Right atrium auricular region (tissue), 2 donors: ENCODE results near the gene ATP6V1B1. TPM values are rescaled to one million over a fixed set of nuclear protein-coding genes. Genes with fewer than 3 reads are reported as not detected.

Source experiments
- DNase-seq: peaks from one replicate; pipeline ENCODE4 v3.0.0-alpha.2; 2019; ENCODE audit warnings: low spot score
- H3K27ac ChIP-seq, 2 donors: fragments of 200-600 bp; sonication (generic); 1 replicate in 1 of 2; 2 replicates in 1 of 2; pipeline ENCODE4 v1.5.1; 2016 to 2019
- H3K27me3 ChIP-seq, 2 donors: fragments of 200-600 bp; sonication (generic); one replicate each; pipeline versions ENCODE4 v1.5.1 to v1.6.0; 2017 to 2019
- H3K36me3 ChIP-seq: fragments of 200-600 bp; sonication (generic); one replicate; pipeline ENCODE4 v1.5.1; 2016
- H3K4me1 ChIP-seq, 2 donors: fragments of 200-600 bp; sonication (generic); one replicate each; pipeline versions ENCODE4 v1.5.1 to v1.6.0; 2017 to 2019
- H3K4me3 ChIP-seq, 2 donors: fragments of 200-600 bp; sonication (generic); 1 replicate in 1 of 2; 2 replicates in 1 of 2; pipeline ENCODE4 v1.5.1; 2017 to 2019; ENCODE audit warnings: mild to moderate bottlenecking in 1 of 2, moderate library complexity in 1 of 2
- H3K9me3 ChIP-seq, 2 donors: fragments of 200-600 bp; sonication (generic); one replicate each; pipeline ENCODE4 v1.5.1; 2019
- CTCF ChIP-seq, 2 donors: fragments of 200-600 bp; sonication (generic); IDR thresholded peaks; one replicate each; pipeline ENCODE4 v1.5.1; 2019; ENCODE audit warnings: antibody characterized with exemption in 2 of 2
- total RNA-seq, 2 donors: library from RNA; depleted of rRNA; stranded (reverse); fragments of >200 nt; gene quantifications; one replicate each; pipeline ENCODE4 v1.1.0, GENCODE V29; 2016

The ATP6V1B1 gene
- total RNA-seq, 2 donors from 2014 or later = not detected

GRCh38 chr2:70982971-70983370 lies 47.3 kb downstream of the ATP6V1B1 start:
- Histone ChIP-seq H3K4me1 (peaks cover 0 to 18% of the 10 kb centered on the region in 2 donors), H3K36me3 (peaks cover 14% of the 10 kb centered on the region), H3K9me3 (no peaks in the 10 kb centered on the region), H3K4me3 (no peak overlapping the region), H3K27me3 (no peaks in the 10 kb centered on the region), H3K27ac (no peak overlapping the region)
- no peak for DNase-seq
- no peak for TF ChIP-seq CTCF (IDR thresholded peaks at IDR 0.05)

- Histone ChIP-seq H3K36me3 (peaks cover 21% of the 10 kb centered on the region), H3K4me3 (no peak overlapping the region), H3K9me3 (no peaks in the 10 kb centered on the region), H3K27me3 (no peaks in the 10 kb centered on the region), H3K4me1 (peaks cover 0 to 18% of the 10 kb centered on the region in 2 donors), H3K27ac (no peak overlapping the region)
- no peak for DNase-seq
- no peak for TF ChIP-seq CTCF (IDR thresholded peaks at IDR 0.05)
These were observed 48.0 kb downstream of the ATP6V1B1 start for GRCh38 chr2:70983506-70984227.

GRCh38 chr2:70984228-70984575 lies 48.5 kb downstream of the ATP6V1B1 start:
- no peaks in the 10 kb centered on the region for H3K27me3 ChIP-seq
- no peak overlapping the region for H3K27ac ChIP-seq
- no peaks in the 10 kb centered on the region for H3K9me3 ChIP-seq
- H3K4me1 ChIP-seq = peaks cover 0 to 16% of the 10 kb centered on the region in 2 donors
- TF ChIP-seq CTCF (IDR thresholded peaks at IDR 0.05) = no peak
- DNase-seq = no peak
- H3K4me3 ChIP-seq = no peak overlapping the region
- H3K36me3 ChIP-seq = peaks cover 26% of the 10 kb centered on the region

GRCh38 chr2:70984576-70985282 lies 49.0 kb downstream of the ATP6V1B1 start:
- Histone ChIP-seq H3K4me3 (no peak overlapping the region), H3K36me3 (peaks cover 32% of the 10 kb centered on the region)

GRCh38 chr2:70985283-70985688 lies 49.6 kb downstream of the ATP6V1B1 start:
- Histone ChIP-seq H3K27ac (no peak overlapping the region), H3K36me3 (peaks cover 36% of the 10 kb centered on the region), H3K4me1 (peaks cover 0 to 16% of the 10 kb centered on the region in 2 donors), H3K27me3 (no peaks in the 10 kb centered on the region), H3K4me3 (no peak overlapping the region), H3K9me3 (no peaks in the 10 kb centered on the region)
- TF ChIP-seq CTCF (IDR thresholded peaks at IDR 0.05) = no peak
- DNase-seq = no peak

More at GRCh38 chr2:70984576-70985282, 49.0 kb downstream of the ATP6V1B1 start:
- no peak overlapping the region for H3K27ac ChIP-seq
- no peaks in the 10 kb centered on the region for H3K9me3 ChIP-seq
- H3K27me3 ChIP-seq = no peaks in the 10 kb centered on the region
- peak; percentile 54 to 78 for TF ChIP-seq CTCF (IDR thresholded peaks at IDR 0.05)
- peaks cover 0 to 16% of the 10 kb centered on the region in 2 donors for H3K4me1 ChIP-seq
- no peak for DNase-seq
